HS-27A (cell line): Measurements from ENCODE around the gene MACROD2.

Experiments used
- DNase-seq: peaks from one replicate; pipeline ENCODE4 v3.0.0-alpha.2; 2012; ENCODE audit warnings: low read depth, missing footprints

MACROD2 gene

GRCh38 chr20:14647016-14647415 lies 651.7 kb downstream of the MACROD2 start:
- DNase-seq, result no peak

- DNase-seq, result no peak
Observed at GRCh38 chr20:14649662-14650061, 654.3 kb downstream of the MACROD2 start.

- no peak for DNase-seq
Observed at GRCh38 chr20:14657266-14658005, 662.1 kb downstream of the MACROD2 start.

GRCh38 chr20:14664101-14664500 lies 668.8 kb downstream of the MACROD2 start:
- DNase-seq, result no peak

- no peak for DNase-seq
Observed at GRCh38 chr20:14666696-14667095, 671.4 kb downstream of the MACROD2 start.

GRCh38 chr20:14667226-14667625 lies 671.9 kb downstream of the MACROD2 start:
- no peak for DNase-seq

- no peak for DNase-seq
Observed at GRCh38 chr20:14672066-14672465, 676.8 kb downstream of the MACROD2 start.

- no peak for DNase-seq
Observed at GRCh38 chr20:14673164-14673563, 677.8 kb downstream of the MACROD2 start.

- no peak for DNase-seq
Observed at GRCh38 chr20:14677455-14677854, 682.1 kb downstream of the MACROD2 start.

GRCh38 chr20:14685183-14685582 lies 689.9 kb downstream of the MACROD2 start:
- DNase-seq, result no peak

GRCh38 chr20:14687313-14687712 lies 692.0 kb downstream of the MACROD2 start:
- no peak for DNase-seq

- no peak for DNase-seq
Observed at GRCh38 chr20:14688005-14688404, 692.7 kb downstream of the MACROD2 start.

GRCh38 chr20:14691994-14692393 lies 696.7 kb downstream of the MACROD2 start:
- DNase-seq, result no peak

GRCh38 chr20:14696478-14696877 lies 701.2 kb downstream of the MACROD2 start:
- DNase-seq, result no peak

GRCh38 chr20:14696937-14697336 lies 701.6 kb downstream of the MACROD2 start:
- no peak for DNase-seq

- DNase-seq, result no peak
Observed at GRCh38 chr20:14698125-14698524, 702.8 kb downstream of the MACROD2 start.

- DNase-seq, result no peak
Observed at GRCh38 chr20:14698605-14699373, 703.5 kb downstream of the MACROD2 start.

- peak; percentile 65 for DNase-seq
Observed at GRCh38 chr20:14700639-14700960, 705.3 kb downstream of the MACROD2 start.

- no peak for DNase-seq
Observed at GRCh38 chr20:14701326-14701725, 706.0 kb downstream of the MACROD2 start.

GRCh38 chr20:14706555-14706954 lies 711.2 kb downstream of the MACROD2 start:
- no peak for DNase-seq

- DNase-seq, result no peak
Observed at GRCh38 chr20:14707026-14707680, 711.8 kb downstream of the MACROD2 start.

- no peak for DNase-seq
Observed at GRCh38 chr20:14707865-14708596, 712.7 kb downstream of the MACROD2 start.
